Transverse colon (tissue), 4 donors: ENCODE results near the gene SYCN. TPM values are rescaled to one million over a fixed set of nuclear protein-coding genes. Genes with fewer than 3 reads are reported as not detected.
"Not testable (repeated sequence)": the region's sequence is repeated elsewhere in the genome, so short reads cannot be mapped to it uniquely, and the experiment has no call there.

Experiments
- DNase-seq: peaks from one replicate; pipeline ENCODE4 v3.0.0-alpha.2; 2019
- H3K27ac ChIP-seq, 4 donors: fragments of 200-600 bp; sonication (generic); 2 replicates each; pipeline ENCODE4 v1.5.1; 2016 to 2018; ENCODE audit warnings: inconsistent platforms in 4 of 4
- H3K27me3 ChIP-seq: fragments of 200-600 bp; sonication (generic); 2 replicates; pipeline ENCODE4 v1.5.1; 2017; ENCODE audit warnings: inconsistent platforms
- H3K36me3 ChIP-seq, 4 donors: fragments of 200-600 bp; sonication (generic); 2 replicates each; pipeline ENCODE4 v1.5.1; 2017 to 2019; ENCODE audit warnings: inconsistent platforms in 4 of 4
- H3K4me1 ChIP-seq, 4 donors: fragments of 200-600 bp; sonication (generic); 2 replicates each; pipeline ENCODE4 v1.5.1; 2017 to 2020; ENCODE audit warnings: inconsistent platforms in 4 of 4
- H3K4me3 ChIP-seq, 4 donors: fragments of 200-600 bp; sonication (generic); 1 replicate in 1 of 4; 2 replicates in 3 of 4; pipeline versions ENCODE4 v1.5.1 to v1.6.1; 2017 to 2019; ENCODE audit warnings: inconsistent platforms in 4 of 4
- H3K9me3 ChIP-seq, 2 donors: fragments of 200-600 bp; sonication (generic); 2 replicates each; pipeline ENCODE4 v1.5.1; 2017 to 2019; ENCODE audit warnings: inconsistent platforms in 2 of 2
- EP300 ChIP-seq: sonication (generic); formaldehyde crosslinking; IDR thresholded peaks from one replicate; pipeline ENCODE4 v1.6.1; 2017; ENCODE audit warnings: antibody characterized with exemption, low read depth
- POLR2A ChIP-seq: fragments of 450-650 bp; IDR thresholded peaks from one replicate; pipeline ENCODE4 v1.6.1; 2016; ENCODE audit warnings: antibody characterized with exemption, mild to moderate bottlenecking, moderate library complexity
- POLR2AphosphoS5 ChIP-seq, 3 donors: sonication (generic); formaldehyde crosslinking; IDR thresholded peaks; one replicate each; pipeline ENCODE4 v1.6.1; 2016; ENCODE audit warnings: antibody characterized with exemption in 3 of 3
- WGBS, 2 donors: methylation state at CpG; one replicate each; pipeline ENCODE4 v1.1.5; 2018; ENCODE audit warnings: low coverage in 1 of 2; 5-methylcytosine and 5-hydroxymethylcytosine counted together
- in situ Hi-C, 4 donors: fragments of 200-750 bp; cut with MboI; loops; one replicate each; pipeline versions ENCODE4 v1.15.0 to v1.15.1; 2017; ENCODE audit warnings: low sequenced_read_pairs in 3 of 4, low pct_ligation_motif_present in 1 of 4, low pct_unique_long_range_greater_than_20kb in 1 of 4
- intact Hi-C: fragments of 100-400 bp; cut with DNase I; formaldehyde crosslinking; loops from one replicate; pipeline ENCODE4 v1.15.1; 2023; ENCODE audit warnings: low total_unique reads
- total RNA-seq, 4 donors: library from RNA; depleted of rRNA; stranded (reverse); fragments of >200 nt; gene quantifications; one replicate each; pipeline ENCODE4 v1.1.0, GENCODE V29; 2016
- TF ChIP-seq, protein P1 (sequence below), 5 experiments: fragments of 200-600 bp in 3 of 5; fragments of 450-650 bp in 2 of 5; sonication (generic) in 3 of 5; IDR thresholded peaks; 1 replicate in 2 of 5; 2 replicates in 3 of 5; pipeline ENCODE4 v1.5.1; 2016 to 2017; ENCODE audit warnings: antibody characterized with exemption in 5 of 5, inconsistent platforms in 3 of 5, mild to moderate bottlenecking in 2 of 5, moderate library complexity in 1 of 5

Gene SYCN
- total RNA-seq, 4 donors from 2014 or later, result not detected

DNA sequence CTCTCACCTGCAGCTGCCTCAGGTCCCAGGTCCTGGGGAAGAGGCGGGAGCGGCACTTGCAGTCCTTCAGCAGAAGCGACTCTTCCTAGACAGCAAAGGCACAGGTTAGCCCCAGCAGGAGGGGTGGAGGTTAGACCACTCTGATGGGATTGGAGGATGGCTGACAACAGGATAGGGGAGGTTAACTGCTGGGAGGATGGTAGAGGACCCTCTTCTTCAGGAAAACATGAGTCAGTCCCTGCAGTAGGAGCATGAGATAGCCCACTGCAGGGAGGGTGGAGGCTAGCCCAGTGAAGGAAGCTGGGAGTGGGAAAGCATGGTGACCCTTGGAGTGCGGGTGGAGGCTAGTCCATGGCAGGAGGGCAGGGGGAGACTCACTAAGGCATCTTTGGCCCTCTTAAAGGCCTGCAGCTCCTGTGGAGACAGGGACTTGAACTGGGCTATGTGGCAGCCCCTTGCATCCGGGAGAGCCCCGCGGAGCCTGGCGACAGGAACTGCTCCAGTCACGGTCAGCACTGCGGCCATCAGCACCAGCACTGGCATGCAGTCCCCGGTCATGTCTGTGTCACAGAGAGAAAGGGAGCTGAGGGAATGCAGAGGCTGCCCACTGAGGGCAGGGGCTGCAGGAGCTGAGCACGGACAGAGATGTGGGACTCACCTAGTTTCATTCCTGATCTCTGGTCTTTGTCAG lies 40.5 kb upstream of the SYCN start, which contains the start of gene IFNL3:
IFNL3 (minus strand) TSS at position 597 of the 691 bp plus-strand sequence; CDS start at position 558, 39 bp downstream.
- in situ Hi-C loops, H3K4me3 ChIP-seq, DNase-seq, H3K36me3 ChIP-seq, H3K27ac ChIP-seq, intact Hi-C loops, H3K9me3 ChIP-seq, H3K4me1 ChIP-seq: not testable (repeated sequence)
- WGBS, 2 donors, result 90% methylated on average over 6 of the region's 12 CpGs; no CpG with 5 or more reads in 1 of the 2 donors
- peaks cover 38% of the 10 kb centered on the region for H3K27me3 ChIP-seq

DNA sequence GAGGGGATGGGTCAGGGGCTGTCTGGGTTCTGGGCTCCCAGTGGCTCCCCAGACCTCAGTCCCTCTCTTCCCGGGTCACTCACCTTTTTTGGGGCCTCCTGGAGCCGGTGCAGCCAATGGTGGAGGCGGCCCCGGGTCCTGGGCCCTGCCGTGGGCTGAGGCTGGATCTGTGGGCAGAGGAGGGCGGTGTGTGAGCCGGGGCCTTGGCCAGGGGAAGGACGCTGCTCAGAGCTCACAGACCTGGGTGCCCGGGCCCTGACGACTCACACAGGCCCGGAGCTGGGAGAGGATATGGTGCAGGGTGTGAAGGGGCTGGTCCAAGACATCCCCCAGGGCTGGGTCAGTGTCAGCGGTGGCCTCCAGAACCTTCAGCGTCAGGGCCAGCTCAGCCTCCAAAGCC lies 39.7 kb upstream of the SYCN start:
- H3K4me1 ChIP-seq, H3K36me3 ChIP-seq, H3K4me3 ChIP-seq, DNase-seq, intact Hi-C loops, in situ Hi-C loops, H3K9me3 ChIP-seq, H3K27ac ChIP-seq: not testable (repeated sequence)
- 78% methylated on average over 6 of the region's 13 CpGs; no CpG with 5 or more reads in 1 of the 2 donors for WGBS, 2 donors
- peaks cover 30% of the 10 kb centered on the region for H3K27me3 ChIP-seq

DNA sequence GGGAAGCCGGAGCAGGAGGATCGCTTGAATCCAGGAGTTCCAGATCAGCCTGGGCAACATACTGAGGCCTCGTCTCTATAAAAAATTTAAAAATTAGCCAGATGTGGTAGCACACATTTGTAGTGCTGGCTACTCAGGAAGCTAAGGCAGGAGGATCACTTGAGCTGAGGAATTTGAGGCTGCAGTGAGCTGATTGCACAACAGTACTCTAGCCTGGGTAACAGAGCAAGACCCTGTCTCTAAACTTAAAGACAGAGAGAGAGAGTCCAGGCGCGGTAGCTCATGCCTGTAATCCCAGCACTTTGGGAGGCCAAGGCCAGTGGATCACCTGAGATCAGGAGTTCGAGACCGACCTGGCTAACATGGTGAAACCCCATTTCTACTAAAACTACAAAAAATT lies 36.4 kb upstream of the SYCN start:
- no peaks in the 10 kb centered on the region for H3K9me3 ChIP-seq
- H3K27ac ChIP-seq, result no peak overlapping the region
- peaks cover 0 to 5% (median 2%) of the 10 kb centered on the region in 4 donors for H3K4me1 ChIP-seq
- in situ Hi-C loops, result no loop called here
- H3K36me3 ChIP-seq, result no peaks in the 10 kb centered on the region
- intact Hi-C loops, result no loop called here
- TF ChIP-seq, protein P1, sequence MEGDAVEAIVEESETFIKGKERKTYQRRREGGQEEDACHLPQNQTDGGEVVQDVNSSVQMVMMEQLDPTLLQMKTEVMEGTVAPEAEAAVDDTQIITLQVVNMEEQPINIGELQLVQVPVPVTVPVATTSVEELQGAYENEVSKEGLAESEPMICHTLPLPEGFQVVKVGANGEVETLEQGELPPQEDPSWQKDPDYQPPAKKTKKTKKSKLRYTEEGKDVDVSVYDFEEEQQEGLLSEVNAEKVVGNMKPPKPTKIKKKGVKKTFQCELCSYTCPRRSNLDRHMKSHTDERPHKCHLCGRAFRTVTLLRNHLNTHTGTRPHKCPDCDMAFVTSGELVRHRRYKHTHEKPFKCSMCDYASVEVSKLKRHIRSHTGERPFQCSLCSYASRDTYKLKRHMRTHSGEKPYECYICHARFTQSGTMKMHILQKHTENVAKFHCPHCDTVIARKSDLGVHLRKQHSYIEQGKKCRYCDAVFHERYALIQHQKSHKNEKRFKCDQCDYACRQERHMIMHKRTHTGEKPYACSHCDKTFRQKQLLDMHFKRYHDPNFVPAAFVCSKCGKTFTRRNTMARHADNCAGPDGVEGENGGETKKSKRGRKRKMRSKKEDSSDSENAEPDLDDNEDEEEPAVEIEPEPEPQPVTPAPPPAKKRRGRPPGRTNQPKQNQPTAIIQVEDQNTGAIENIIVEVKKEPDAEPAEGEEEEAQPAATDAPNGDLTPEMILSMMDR (IDR thresholded peaks at IDR 0.05), result no peak
- TF ChIP-seq POLR2A (no peak), EP300 (no peak)
- H3K4me3 ChIP-seq, result no peak overlapping the region
- WGBS, 2 donors, result 67 to 92% methylated on average over 3 to 7 of the region's 7 CpGs
- DNase-seq, result no peak
- peaks cover 16% of the 10 kb centered on the region for H3K27me3 ChIP-seq

DNA sequence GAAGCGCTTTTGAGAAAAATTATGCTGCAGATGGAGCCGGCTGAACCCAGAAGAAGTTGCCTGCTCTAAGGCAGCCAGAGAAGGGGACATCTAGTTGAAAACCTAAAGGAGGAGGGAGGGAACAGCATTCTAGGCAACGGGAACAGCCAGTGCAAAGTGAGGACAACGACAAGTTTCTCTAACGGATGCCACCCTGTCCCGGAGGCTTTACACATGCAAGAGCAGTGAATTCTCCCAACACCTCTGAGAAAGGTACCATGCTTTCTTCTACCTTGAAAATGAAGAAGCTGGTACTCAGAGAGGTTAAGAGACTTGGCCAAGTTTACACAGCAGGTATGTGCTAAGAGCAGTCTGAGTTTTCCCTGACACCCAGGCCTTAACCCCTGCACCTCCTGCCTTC lies 34.9 kb upstream of the SYCN start:
- Histone ChIP-seq H3K9me3 (no peaks in the 10 kb centered on the region), H3K4me3 (no peak overlapping the region), H3K4me1 (peaks cover 0 to 5% (median 2%) of the 10 kb centered on the region in 4 donors), H3K27me3 (peaks cover 14% of the 10 kb centered on the region), H3K36me3 (no peaks in the 10 kb centered on the region), H3K27ac (no peak overlapping the region)
- 85 to 94% methylated on average over 6 of the region's 6 CpGs for WGBS, 2 donors
- intact Hi-C loops, result no loop called here
- DNase-seq, result no peak
- in situ Hi-C loops, result no loop called here
- TF ChIP-seq EP300, result no peak
- TF ChIP-seq, protein P1 (IDR thresholded peaks at IDR 0.05), result no peak
- no peak for TF ChIP-seq POLR2AphosphoS5 (IDR thresholded peaks at IDR 0.05)
- no peak for TF ChIP-seq POLR2A

DNA sequence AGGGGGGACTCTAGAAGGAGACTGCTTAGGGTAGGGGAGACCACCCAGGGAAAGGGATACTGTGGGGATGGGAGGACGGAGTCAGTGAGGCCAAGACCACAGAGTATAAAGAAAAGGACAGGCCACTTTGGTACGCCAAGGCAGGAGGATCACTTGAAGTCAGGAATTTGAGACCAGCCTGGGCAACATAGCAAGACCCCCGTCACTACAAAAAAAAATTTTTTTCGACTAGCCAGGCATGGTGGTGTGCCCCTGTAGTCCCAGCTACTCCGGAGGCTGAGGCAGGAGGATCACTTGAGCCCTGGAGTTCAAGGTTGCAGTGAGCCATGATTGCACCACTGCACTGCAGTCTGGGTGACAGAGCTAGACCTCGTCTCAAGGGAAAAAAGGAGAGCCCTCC lies 34.1 kb upstream of the SYCN start:
- Histone ChIP-seq H3K36me3 (no peaks in the 10 kb centered on the region), H3K4me3 (no peak overlapping the region), H3K27ac (no peak overlapping the region), H3K4me1 (peaks cover 0 to 5% (median 2%) of the 10 kb centered on the region in 4 donors), H3K27me3 (peaks cover 13% of the 10 kb centered on the region), H3K9me3 (no peaks in the 10 kb centered on the region)
- TF ChIP-seq POLR2A, result no peak
- TF ChIP-seq, protein P1 (IDR thresholded peaks at IDR 0.05), result no peak
- TF ChIP-seq EP300, result no peak
- TF ChIP-seq POLR2AphosphoS5 (IDR thresholded peaks at IDR 0.05), result no peak
- in situ Hi-C loops, result no loop called here
- DNase-seq, result no peak
- WGBS, 2 donors, result 43 to 75% methylated on average over 1 to 6 of the region's 6 CpGs
- intact Hi-C loops, result no loop called here
